NOMO-1 treated with dmso at 0.1 percent for 144 hours (cell line): ENCODE data around the gene MBD6.
A peak's percentile ranks its signal among the peaks of the same experiment; 100 is the strongest.

ENCODE experiments used
- DNase-seq: peaks from one replicate; lab custom pipeline; 2025; ENCODE audit not compliant: unreplicated experiment; lab: John Stamatoyannopoulos, UW

MBD6 gene

GRCh38 chr12:57522011-57522886, at the start of gene MBD6:
TSS of gene MBD6 (plus strand) at chr12:57522824. CDS start at chr12:57524304, 1,480 bp downstream.
- DNase-seq: peak; percentile 88

GRCh38 chr12:57473392-57473791, 49.2 kb upstream of the MBD6 start:
- DNase-seq: no peak

DNA sequence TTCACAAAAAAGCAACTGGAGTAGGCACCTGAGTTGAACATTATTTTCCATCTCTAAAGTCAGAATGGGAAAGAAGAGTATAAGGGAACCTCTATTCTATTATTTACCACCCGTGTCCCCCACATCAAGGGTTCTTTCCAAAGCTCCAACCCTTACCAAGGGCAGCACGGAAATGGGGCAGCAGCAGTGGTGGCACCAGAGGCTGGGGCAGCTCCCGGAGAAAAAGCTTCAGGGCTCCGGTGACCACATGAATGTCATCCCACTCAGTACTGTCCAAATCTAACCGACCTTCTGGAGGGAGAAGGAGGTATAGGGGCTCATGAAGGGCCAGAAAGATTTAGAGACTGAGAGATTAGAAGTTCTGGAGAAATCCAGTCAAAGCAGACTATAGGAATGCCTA, 48.7 kb upstream of the MBD6 start:
- DNase-seq: no peak

DNA sequence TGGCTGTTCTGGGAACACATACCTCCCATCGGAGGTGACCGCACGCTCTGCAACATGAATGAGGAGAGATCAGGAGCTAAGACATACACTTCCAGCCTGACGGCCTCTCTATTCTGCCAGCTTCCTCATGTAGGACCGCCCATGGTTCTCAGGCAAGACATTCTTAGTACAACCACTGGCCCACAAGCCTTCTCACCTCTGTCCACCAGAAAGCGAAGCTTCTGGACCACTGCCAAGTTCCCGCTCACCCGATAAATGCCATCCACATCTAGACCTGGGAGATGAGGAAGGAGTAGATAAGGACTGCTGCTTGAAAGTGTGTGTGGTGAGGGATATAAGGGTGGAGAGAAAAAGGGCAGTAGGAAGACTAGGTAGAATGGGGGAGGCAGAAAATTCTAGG, 48.2 kb upstream of the MBD6 start:
- DNase-seq: no peak

DNA sequence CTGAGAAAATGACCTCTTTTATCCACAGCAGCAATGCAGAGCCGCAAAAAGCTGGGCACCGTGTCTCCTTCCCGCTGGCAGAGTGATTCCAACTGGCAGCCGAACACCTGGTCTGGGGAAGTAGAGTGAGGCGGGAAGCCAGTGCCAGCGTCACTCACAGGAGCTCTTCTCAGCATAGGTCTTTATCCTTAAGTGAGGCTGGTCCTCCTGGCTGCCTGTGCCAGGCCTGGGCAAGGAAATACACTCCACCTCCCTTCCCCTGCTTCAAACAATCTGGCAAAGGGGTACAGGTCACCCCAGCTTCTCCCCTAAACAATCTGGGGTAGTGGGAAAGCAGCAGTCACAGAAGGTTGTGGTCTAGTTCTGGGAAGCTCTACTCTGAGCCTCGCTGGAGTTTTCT, 47.8 kb upstream of the MBD6 start:
- DNase-seq: no peak

GRCh38 chr12:57475271-57476161, 47.1 kb upstream of the MBD6 start:
- no peak for DNase-seq

GRCh38 chr12:57476162-57476992, 46.2 kb upstream of the MBD6 start:
- no peak for DNase-seq

DNA sequence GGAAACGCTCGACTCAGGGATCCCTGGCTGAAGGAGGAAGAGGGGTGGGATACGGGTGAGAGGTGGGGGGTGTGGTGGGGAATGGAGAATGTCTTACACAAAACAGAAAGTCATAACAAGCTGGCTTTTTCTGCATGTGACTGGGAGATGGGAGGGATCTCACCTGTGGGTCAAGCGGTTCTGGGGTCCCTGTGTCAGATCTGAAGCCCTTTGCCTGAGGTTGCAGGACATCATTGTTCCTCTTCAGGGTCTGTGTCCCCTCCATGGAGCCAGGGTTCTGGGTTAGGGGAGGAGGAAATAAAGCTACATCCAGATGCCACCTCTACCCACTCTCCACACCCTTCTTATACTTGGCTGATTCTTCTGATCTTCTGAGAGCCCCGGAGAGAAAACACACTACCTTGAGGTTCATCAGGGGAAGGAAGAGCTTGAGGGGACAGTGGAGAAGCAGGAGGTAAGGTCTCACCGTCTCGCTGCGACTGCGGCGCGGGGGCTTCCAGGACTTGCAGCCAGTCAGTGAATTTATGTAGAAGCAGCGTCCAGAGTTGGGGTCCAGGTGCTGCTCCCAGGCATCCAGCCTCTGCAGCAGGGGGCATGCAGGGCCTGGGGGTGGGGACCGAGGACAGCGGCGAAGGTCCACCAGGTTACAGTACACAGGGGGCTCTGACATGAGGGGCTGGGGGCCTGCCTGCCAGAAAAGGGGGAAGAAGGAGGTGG, 45.5 kb upstream of the MBD6 start:
- no peak for DNase-seq

- DNase-seq: peak; percentile 57
Observed at GRCh38 chr12:57477710-57478681, 44.6 kb upstream of the MBD6 start.

GRCh38 chr12:57479043-57479375, 43.6 kb upstream of the MBD6 start:
- DNase-seq: no peak

DNA sequence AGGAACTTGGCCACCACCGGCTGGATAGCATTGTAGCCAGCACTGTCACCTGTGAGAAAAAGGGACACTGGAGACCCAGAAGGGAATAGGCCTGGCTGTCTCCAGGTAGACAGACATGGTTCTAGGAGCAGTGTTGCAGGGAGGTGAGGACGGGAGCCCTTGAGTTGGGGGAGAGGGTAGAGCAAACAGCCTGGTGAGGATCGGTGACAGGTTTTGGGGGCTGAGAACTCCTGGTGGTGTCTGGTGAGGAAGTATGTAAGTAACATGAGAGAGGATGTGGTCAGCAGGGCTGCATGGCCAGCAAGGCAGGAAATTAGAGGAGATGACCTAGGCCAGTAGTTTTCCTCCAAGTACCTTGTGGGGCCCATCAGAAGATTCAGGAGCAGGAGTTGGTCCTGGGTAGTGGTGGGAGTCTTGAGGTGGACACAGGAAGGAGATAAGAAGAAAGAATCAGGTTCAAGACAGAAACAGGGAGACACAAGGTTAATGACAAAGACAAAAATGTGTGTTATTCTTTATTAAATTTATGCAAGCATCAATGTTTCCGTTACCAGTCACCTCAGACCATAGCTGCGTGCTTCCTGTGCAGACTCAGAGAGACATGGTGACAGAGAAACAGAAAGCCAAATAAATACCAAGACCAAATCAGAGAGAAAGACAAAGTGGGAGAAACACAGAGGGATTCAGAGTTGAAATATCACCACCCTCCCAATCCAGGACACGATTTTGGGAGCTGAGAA, 43.1 kb upstream of the MBD6 start, which contains the start of gene ARHGAP9:
Gene ARHGAP9, minus strand, starts transcription at position 491 of the 740 bp plus-strand sequence. Its CDS starts 460 bp downstream, at position 31.
- DNase-seq: no peak

- DNase-seq: no peak
Observed at GRCh38 chr12:57481671-57482070, 41.0 kb upstream of the MBD6 start.

DNA sequence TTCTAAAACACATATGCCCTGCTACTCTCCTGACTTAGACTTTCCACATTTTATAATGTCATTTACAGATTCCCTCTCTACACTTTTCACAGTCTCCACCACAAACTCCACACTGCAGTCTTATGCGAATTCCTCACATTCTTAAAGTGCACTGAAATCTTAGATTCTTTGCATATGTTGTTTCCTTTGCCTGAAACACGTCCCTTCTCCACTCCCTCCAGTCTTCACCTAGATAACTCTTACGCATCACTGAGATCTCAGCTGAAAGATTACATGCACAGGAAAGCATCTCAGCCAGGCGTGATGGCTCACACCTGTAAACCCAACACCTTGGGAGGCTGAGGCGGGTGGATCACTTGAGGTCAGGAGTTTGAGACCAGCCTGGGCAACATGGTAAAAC, 39.2 kb upstream of the MBD6 start:
- no peak for DNase-seq

- DNase-seq: no peak
Observed at GRCh38 chr12:57485695-57486094, 36.9 kb upstream of the MBD6 start.

- no peak for DNase-seq
Observed at GRCh38 chr12:57487055-57487596, 35.5 kb upstream of the MBD6 start.

GRCh38 chr12:57487597-57488401, 34.8 kb upstream of the MBD6 start, which contains the start of gene MARS1:
TSS of gene MARS1 (plus strand) at chr12:57488068. CDS start at chr12:57488091, 23 bp downstream.
- DNase-seq: peak; percentile 94

DNA sequence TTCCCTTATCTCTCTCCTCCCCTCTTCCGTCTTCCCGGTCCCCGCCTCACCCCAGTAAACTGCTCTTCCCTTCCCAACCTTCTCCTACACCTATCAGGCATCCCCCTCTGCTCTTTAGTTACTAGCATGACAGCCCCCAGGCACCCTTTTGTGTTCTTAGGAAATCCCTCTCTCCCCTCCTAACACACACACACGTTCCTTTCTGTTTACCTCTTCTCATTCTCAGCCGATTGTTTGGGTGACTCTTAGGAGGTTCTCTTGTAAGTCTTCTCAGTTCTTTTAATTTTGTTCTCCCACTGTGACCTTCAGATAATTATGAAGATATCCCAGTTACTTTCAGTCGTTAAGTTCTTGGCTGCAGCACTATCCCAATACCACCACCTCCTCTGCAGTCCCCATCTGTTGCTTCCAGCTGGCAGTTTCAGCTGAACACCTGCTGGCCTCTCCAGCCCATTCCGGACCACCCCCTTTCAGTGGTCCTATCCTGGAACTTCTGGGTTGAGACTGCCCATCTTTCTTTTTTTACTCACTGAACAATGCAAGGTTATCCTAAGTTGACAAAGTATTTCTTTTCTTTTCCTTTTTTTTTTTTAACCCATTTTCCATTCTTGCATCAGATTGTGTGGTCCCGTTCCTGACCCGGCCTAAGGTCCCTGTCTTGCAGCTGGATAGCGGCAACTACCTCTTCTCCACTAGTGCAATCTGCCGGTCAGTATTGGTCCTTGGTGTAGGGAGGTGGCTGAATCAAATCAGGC, 34.0 kb upstream of the MBD6 start:
- DNase-seq: no peak
